AG04450 (cell line): ENCODE data around the gene RHBDF2. TPM values are rescaled to one million over a fixed set of nuclear protein-coding genes. Genes with fewer than 3 reads are reported as not detected.

Source experiments
- CTCF ChIA-PET: fragments of 300-600, 350-600 bp; formaldehyde crosslinking; extraction: SDS; loops from one replicate; lab custom pipeline; 2022; ENCODE audit warnings: antibody characterized with exemption, inconsistent platforms; lab: Charles Lee
- POLR2A ChIA-PET: fragments of 350-600 bp; formaldehyde crosslinking; extraction: SDS; loops from one replicate; lab custom pipeline; 2021; ENCODE audit warnings: antibody characterized with exemption, inconsistent platforms; lab: Yijun Ruan, JAX
- DNase-seq: peaks from one replicate; pipeline ENCODE4 v3.0.0-alpha.2; 2011; ENCODE audit warnings: low read depth, low spot score
- H3K27ac ChIP-seq: one replicate; pipeline ENCODE4 v1.5.1; 2012; ENCODE audit warnings: low read depth, low read length, control low read depth
- H3K27me3 ChIP-seq: one replicate; pipeline ENCODE4 v1.6.0; 2012; ENCODE audit warnings: low read length; ENCODE audit not compliant: control insufficient read depth, insufficient read depth
- H3K4me3 ChIP-seq: 2 replicates; pipeline ENCODE4 v1.5.1; 2011; ENCODE audit warnings: mild to moderate bottlenecking, low read depth, low read length, control low read depth
- H3K9me3 ChIP-seq: 2 replicates; pipeline ENCODE4 v1.5.1; 2012; ENCODE audit warnings: low read length; ENCODE audit not compliant: control insufficient read depth, insufficient read depth
- polyA plus RNA-seq: library from polyadenylated mRNA; depleted of rRNA; stranded (reverse); fragments of >200 nt; gene quantifications from 2 replicates; pipeline ENCODE4 v1.2.3, GENCODE V29; 2011
- TF ChIP-seq, protein P1 (sequence below): IDR thresholded peaks from 2 replicates; pipeline ENCODE4 v1.5.1; 2011; ENCODE audit warnings: low read depth, low read length, control low read depth, inconsistent platforms

The RHBDF2 gene
- polyA plus RNA-seq, 1 experiment, result 5.4 TPM

DNA sequence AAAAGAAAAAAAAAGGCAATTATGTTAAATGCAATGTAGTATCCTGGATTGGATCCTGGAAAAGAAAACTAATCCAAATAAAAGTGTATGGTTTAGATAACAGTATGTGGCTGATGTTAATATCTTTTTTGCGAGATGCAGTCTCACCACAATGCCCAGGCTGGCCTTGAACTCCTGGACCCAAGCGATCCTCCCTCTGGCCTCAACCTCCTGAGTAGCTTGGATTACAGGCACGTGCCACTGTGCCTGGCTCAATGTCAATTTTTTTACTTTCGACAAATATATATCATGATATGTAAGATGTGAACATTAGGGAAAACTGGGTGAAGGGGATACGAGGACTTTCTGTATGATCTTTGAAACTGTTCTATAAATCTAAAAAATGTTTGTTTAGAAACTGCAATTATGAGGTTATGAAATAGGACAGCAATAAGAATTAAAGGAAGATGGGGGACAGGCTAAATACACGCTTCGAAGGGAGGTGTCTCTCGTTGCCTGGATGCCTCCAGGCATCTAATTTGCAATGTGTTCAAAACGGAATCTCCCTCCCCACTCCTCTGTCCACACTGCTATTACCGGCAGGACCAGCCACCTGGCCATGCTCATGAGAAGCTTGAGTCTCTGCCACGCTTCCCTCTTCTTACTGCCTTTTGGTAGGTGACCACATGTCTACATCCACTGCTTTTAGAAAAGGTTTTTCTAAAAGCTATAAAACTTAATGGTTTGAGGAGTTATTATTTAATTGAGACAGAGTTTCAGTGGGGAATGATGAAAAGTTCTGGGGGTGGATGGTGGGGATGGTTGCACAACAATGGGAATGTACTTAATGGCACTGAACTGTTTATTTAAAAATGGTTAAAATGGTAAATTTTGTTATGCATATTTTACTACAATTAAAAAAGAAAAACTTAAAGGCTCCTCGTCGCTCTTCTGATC, 63.5 kb downstream of the RHBDF2 start:
- no peak for DNase-seq
- CTCF ChIA-PET, result no interaction called here
- no peak overlapping the region for H3K27ac ChIP-seq

DNA sequence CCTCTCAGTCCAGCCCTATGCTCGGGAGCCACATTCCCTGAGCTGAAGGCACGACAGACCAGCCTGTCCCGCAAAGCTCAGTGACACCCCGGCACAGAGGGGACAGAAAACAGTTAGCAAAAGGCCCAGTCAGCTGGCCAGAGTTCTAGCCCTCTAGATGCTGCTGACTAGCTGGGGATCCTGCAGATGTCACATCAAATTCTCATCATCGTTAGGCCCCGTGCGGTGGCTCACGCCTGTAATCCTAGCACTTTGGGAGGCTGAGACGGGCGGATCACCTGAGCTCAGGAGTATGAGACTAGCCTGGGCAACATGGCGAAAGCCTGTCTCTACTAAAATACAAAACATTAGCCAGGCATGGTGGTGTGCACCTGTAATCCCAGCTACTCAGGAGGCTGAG, 65.5 kb downstream of the RHBDF2 start:
- Histone ChIP-seq H3K4me3 (no peak overlapping the region), H3K9me3 (no peaks in the 10 kb centered on the region), H3K27me3 (no peaks in the 10 kb centered on the region), H3K27ac (no peak overlapping the region)
- POLR2A ChIA-PET, result no interaction called here
- TF ChIP-seq, protein P1, sequence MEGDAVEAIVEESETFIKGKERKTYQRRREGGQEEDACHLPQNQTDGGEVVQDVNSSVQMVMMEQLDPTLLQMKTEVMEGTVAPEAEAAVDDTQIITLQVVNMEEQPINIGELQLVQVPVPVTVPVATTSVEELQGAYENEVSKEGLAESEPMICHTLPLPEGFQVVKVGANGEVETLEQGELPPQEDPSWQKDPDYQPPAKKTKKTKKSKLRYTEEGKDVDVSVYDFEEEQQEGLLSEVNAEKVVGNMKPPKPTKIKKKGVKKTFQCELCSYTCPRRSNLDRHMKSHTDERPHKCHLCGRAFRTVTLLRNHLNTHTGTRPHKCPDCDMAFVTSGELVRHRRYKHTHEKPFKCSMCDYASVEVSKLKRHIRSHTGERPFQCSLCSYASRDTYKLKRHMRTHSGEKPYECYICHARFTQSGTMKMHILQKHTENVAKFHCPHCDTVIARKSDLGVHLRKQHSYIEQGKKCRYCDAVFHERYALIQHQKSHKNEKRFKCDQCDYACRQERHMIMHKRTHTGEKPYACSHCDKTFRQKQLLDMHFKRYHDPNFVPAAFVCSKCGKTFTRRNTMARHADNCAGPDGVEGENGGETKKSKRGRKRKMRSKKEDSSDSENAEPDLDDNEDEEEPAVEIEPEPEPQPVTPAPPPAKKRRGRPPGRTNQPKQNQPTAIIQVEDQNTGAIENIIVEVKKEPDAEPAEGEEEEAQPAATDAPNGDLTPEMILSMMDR, result no peak
- DNase-seq, result no peak
- CTCF ChIA-PET, result interaction anchor here (1.1 kb wide), 1 partner anchor 18 kb away, joined by 3 read pairs; no protein-coding TSS in a partner anchor

More for the DNA sequence above, 63.5 kb downstream of the RHBDF2 start:
- POLR2A ChIA-PET, result no interaction called here
- Histone ChIP-seq H3K9me3 (no peaks in the 10 kb centered on the region), H3K4me3 (no peak overlapping the region), H3K27me3 (no peaks in the 10 kb centered on the region)
- TF ChIP-seq, protein P1, result no peak

DNA sequence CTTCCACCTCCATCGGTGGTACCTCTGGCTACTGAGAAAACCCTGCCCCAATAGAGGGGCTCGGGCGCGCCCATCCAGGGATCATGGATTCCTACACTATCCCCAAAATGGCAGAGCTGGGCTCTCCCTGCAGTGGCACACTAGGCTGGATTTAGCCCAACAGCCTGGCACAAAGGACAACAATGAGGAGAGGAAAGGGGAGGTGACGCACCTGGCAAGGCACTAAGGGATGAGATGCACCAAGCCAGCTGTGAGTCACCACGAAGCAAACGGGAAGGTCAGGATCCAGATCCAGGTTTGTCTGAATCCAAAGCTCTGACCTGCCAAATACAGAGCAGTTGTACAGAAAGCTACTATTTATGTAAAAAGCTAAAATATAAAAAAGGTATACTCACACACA, 66.4 kb downstream of the RHBDF2 start:
- Histone ChIP-seq H3K27ac (no peak overlapping the region), H3K4me3 (no peak overlapping the region), H3K27me3 (no peaks in the 10 kb centered on the region), H3K9me3 (no peaks in the 10 kb centered on the region)
- DNase-seq, result no peak
- ChIA-PET POLR2A (no interaction called here), CTCF (interaction anchor here (1.1 to 1.5 kb wide), 3 partner anchors 23 to 27 kb away, joined by 3 to 7 read pairs (median 3); no protein-coding TSS in a partner anchor)
- TF ChIP-seq, protein P1, result no peak

DNA sequence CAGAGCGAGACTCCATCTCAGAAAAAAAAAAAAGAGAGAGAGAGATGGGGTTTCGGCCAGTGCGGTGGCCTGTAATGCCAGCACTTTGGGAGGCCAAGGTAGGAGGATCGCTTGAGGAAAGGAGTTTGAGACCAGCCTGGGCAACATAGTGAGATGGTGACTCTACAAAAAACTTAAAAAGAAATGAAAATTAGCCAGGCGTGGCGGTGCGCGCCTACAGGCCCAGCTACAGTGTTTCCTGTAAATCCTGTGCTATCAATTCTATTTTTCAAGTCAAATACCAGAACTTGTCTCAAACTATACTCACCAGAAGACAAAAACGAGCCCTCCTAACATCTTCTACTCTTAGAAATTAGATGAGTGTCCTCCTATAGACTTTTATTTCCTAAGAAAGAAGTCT, 67.5 kb downstream of the RHBDF2 start:
- H3K9me3 ChIP-seq, result no peaks in the 10 kb centered on the region
- ChIA-PET CTCF (no interaction called here), POLR2A (no interaction called here)

More for the DNA sequence above, 67.5 kb downstream of the RHBDF2 start:
- no peaks in the 10 kb centered on the region for H3K27me3 ChIP-seq
- no peak overlapping the region for H3K27ac ChIP-seq
- TF ChIP-seq, protein P1, result no peak
- DNase-seq, result no peak
- no peak overlapping the region for H3K4me3 ChIP-seq
